GM18858 (cell line): Measurements from ENCODE around the gene BAHD1.

ENCODE experiments used
- ATAC-seq: cut with Tn5 transposase; IDR thresholded peaks from one replicate; pipeline ENCODE4 v1.9.1; 2021; ENCODE audit not compliant: unreplicated experiment

BAHD1 gene

GRCh38 chr15:40440743-40441564 lies at the start of gene BAHD1:
Gene BAHD1, plus strand, starts transcription at chr15:40440953. Its CDS starts 17,512 bp downstream, at chr15:40458465.
- peak; percentile 86 for ATAC-seq

GRCh38 chr15:40392986-40393948 lies 47.5 kb upstream of the BAHD1 start:
- no peak for ATAC-seq

GRCh38 chr15:40397688-40398412 lies 42.9 kb upstream of the BAHD1 start:
- no peak for ATAC-seq

- ATAC-seq, result peak; percentile 73
These were observed 42.3 kb upstream of the BAHD1 start for GRCh38 chr15:40398413-40398873.

- ATAC-seq, result no peak
These were observed 41.4 kb upstream of the BAHD1 start for GRCh38 chr15:40399370-40399769.

- peak; percentile 88 for ATAC-seq
These were observed 35.0 kb upstream of the BAHD1 start, which contains the start of gene IVD for GRCh38 chr15:40405501-40406381. Gene IVD, plus strand, starts transcription at chr15:40405795. Its CDS starts 33 bp downstream, at chr15:40405828.

- peak; percentile 42 for ATAC-seq
These were observed 33.3 kb upstream of the BAHD1 start for GRCh38 chr15:40407330-40407990.

- ATAC-seq, result no peak
These were observed 31.4 kb upstream of the BAHD1 start for GRCh38 chr15:40409366-40409765.

- no peak for ATAC-seq
These were observed 30.3 kb upstream of the BAHD1 start for GRCh38 chr15:40410476-40410875.

GRCh38 chr15:40412095-40412759 lies 28.5 kb upstream of the BAHD1 start:
- ATAC-seq, result no peak

- no peak for ATAC-seq
These were observed 27.7 kb upstream of the BAHD1 start for GRCh38 chr15:40413036-40413435.

- ATAC-seq, result no peak
These were observed 25.9 kb upstream of the BAHD1 start for GRCh38 chr15:40414816-40415215.

- no peak for ATAC-seq
These were observed 25.5 kb upstream of the BAHD1 start for GRCh38 chr15:40415226-40415625.

- no peak for ATAC-seq
These were observed 24.7 kb upstream of the BAHD1 start for GRCh38 chr15:40416056-40416455.

- no peak for ATAC-seq
These were observed 22.6 kb upstream of the BAHD1 start for GRCh38 chr15:40418126-40418525.

GRCh38 chr15:40420071-40420713 lies 20.6 kb upstream of the BAHD1 start:
- no peak for ATAC-seq

GRCh38 chr15:40420793-40421192 lies 20.0 kb upstream of the BAHD1 start:
- no peak for ATAC-seq
